Right forelimb (tissue), 1 donor: Measurements from ENCODE around the gene SPATA31D4.

Source experiments
- DNase-seq: peaks from one replicate; pipeline ENCODE4 v3.0.0-alpha.2; 2018

Gene SPATA31D4

DNA sequence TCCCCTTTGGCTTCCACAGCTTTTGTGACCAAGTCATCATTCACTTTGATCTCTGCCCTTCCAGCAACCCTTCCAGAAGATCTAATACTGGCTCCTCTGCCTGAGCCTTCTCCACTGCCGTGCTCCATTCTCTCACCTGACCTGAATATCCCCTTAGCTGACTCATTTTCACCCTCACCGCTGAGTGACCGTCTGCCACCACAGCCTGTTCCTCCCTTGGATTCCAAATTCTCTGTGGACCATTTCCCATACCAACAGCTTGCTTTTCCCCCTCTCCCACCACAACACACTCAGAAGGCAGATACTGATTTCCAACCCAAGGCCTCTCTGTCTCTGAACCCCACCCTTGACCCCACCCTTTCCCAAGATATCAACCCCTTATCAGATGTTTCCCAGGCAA is 39.8 kb downstream of the SPATA31D4 start:
- DNase-seq = no peak

DNA sequence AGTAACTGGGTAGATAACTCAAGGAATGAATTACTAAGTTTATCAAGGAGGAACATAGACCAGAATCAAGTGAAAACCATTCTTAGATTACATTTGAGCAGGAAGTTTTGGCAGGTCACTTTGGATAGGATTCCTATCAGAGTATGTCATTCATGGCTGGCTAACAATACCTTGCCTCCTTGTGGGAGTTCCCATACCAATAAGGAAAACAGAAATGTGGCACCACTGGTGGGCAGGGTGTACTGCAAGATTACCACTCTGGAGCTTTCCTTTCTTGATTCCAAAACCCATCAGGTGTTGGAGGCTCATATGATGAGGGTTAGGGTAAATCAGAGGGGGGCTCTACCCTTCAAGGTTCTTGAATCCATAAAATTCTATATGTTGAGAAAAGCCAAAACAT is 41.7 kb downstream of the SPATA31D4 start:
- no peak for DNase-seq

DNA sequence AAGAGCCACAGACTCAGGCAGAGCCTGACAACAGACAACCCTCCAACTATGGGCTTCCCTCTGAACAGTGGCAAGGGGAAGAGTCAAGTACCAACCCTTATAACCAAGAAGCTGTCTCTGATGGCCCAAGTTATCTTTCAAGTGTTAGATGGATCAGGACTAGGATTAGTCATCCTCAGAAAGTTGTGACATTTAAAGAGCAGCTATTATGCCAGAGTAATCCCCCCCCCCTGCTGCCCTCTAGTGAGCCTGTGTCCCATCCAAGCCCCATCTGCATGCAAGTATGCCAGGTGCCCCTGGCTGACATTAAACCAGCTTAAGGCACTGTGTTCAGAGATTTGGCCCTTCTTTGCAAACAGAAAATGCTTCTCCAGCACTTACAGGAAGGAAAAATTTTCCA is 43.5 kb downstream of the SPATA31D4 start:
- DNase-seq = no peak

DNA sequence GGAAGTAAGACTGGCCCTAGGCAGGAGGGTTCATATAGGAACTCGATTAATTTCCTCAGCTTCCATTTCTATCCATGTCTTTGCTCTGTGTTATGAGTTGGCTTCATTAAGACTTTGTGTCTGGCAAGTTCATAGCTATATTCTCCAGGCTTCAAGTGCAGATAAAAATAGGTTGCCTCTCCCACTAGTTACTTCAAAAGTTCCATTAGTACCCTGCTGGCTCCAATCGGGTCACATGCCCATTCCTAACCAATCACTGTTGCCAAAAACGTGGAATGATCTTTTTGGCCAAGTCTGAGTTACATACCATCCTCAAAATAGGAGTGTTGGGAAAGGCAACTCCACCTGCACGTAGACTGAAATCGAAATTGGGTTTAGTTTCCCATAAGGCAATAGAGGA is 46.5 kb downstream of the SPATA31D4 start:
- no peak for DNase-seq

DNA sequence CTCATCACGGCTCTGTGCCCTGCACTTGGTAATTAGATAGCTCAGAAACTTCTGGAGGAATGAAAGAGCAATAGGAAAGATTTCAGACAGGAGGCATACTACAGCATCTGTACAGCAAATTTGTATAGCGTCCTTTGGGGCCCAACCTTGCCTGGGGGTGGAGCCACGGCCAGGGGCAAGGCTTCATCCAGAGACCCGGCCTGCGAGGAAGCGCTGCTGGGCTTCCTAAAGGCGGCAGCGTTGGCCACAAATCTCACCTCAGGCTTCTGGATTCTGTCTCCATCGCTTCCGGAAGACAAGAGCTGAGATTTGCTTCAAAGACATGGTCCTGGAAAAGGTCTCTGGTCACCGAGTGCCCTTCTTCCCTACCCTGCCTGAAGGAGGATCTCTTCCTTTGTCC is 48.1 kb downstream of the SPATA31D4 start:
- DNase-seq = no peak

DNA sequence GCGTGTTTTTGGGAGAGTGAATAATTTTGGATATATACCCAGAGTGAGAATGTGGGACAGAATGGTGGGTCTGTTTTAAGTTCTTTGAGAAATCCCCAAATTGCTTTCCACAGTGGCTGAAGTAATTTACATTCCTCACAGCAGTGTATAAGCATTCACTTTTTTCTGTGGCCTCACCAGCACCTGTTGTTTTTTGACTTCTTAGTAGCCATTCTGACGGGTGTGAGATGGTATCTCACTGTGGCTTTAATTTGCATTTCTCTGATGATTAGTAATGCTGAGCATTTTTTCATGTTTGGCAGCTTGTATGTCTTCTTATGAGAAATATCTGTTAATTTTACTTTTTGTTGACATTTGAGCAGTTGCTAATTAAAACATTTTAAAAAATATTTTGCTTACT is 51.0 kb downstream of the SPATA31D4 start:
- DNase-seq = no peak

DNA sequence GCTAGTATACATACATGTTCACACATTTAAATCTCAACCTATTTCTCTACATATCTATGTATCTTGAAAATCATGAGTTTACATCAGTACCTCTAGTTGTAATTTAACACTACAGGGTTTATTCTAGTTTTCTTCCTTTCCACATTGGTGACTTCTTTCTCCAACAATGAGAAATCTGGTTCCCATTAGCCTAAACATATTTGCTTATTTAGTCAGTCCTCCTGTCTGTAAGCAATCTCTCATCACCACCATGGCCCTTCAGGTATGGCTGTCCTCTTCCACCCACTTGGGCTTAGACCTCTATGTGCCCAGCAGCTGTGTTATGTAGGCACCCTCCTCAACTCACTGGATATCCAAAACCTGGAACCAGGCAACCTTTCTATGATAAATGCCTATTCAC is 52.3 kb downstream of the SPATA31D4 start:
- DNase-seq = no peak

DNA sequence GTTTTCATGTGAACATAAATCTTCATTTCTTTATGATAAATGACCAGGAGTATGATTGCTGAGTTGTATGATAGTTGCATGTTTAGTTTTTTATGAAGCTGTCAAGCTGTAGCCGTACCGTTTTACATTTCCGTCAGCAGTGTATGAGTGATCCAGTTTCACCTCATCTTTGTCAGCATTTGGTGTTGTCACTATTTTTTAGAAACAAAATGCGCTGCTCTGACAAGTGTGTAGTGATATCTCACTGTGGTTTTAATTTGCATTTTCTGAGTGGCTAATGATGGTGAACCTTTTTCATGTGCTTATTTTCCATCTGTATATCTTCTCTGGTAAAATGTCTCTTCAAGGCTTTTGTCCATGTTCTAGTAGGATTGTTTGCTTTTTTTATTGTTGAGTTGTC is 53.7 kb downstream of the SPATA31D4 start:
- no peak for DNase-seq
